Neutrophil (primary cell): Measurements from ENCODE around the gene ERCC5.

Experiments used
- H3K27ac ChIP-seq: fragments of 200-600 bp; sonication (generic); 2 replicates; pipeline ENCODE4 v1.5.1; 2016; ENCODE audit warnings: mild to moderate bottlenecking, moderate library complexity
- H3K27me3 ChIP-seq: fragments of 200-600 bp; sonication (generic); 2 replicates; pipeline ENCODE4 v1.6.0; 2016; ENCODE audit warnings: mild to moderate bottlenecking
- H3K36me3 ChIP-seq: fragments of 200-600 bp; sonication (generic); 2 replicates; pipeline ENCODE4 v1.5.1; 2017
- H3K4me1 ChIP-seq, 2 experiments: fragments of 200-600 bp in 1 of 2; sonication (generic) in 1 of 2; 1 replicate in 1 of 2; 2 replicates in 1 of 2; pipeline versions ENCODE4 v1.5.1 to v1.6.1; 2013 to 2016; ENCODE audit warnings: low read depth in 1 of 2, low read length in 1 of 2, mild to moderate bottlenecking in 1 of 2, moderate library complexity in 1 of 2; ENCODE audit not compliant: control insufficient read depth in 1 of 2, insufficient read depth in 1 of 2
- H3K4me3 ChIP-seq, 2 experiments: fragments of 200-600 bp in 1 of 2; sonication (generic) in 1 of 2; 1 replicate in 1 of 2; 2 replicates in 1 of 2; pipeline ENCODE4 v1.5.1; 2013 to 2016; ENCODE audit warnings: low read depth in 1 of 2, low read length in 1 of 2, mild to moderate bottlenecking in 1 of 2, moderate library complexity in 1 of 2
- H3K9me3 ChIP-seq: fragments of 200-600 bp; sonication (generic); 2 replicates; pipeline ENCODE4 v1.5.1; 2016
- TF ChIP-seq, protein P1 (sequence below): fragments of 200-600 bp; sonication (generic); IDR thresholded peaks from 2 replicates; pipeline ENCODE4 v1.5.1; 2016; ENCODE audit warnings: antibody characterized with exemption

ERCC5 gene

GRCh38 chr13:102815788-102816187 is 30.0 kb upstream of the ERCC5 start:
- Histone ChIP-seq H3K4me3 (no peak overlapping the region), H3K4me1 (no peaks in the 10 kb centered on the region), H3K36me3 (no peaks in the 10 kb centered on the region), H3K27me3 (no peaks in the 10 kb centered on the region), H3K27ac (no peak overlapping the region), H3K9me3 (no peaks in the 10 kb centered on the region)
- TF ChIP-seq, protein P1, sequence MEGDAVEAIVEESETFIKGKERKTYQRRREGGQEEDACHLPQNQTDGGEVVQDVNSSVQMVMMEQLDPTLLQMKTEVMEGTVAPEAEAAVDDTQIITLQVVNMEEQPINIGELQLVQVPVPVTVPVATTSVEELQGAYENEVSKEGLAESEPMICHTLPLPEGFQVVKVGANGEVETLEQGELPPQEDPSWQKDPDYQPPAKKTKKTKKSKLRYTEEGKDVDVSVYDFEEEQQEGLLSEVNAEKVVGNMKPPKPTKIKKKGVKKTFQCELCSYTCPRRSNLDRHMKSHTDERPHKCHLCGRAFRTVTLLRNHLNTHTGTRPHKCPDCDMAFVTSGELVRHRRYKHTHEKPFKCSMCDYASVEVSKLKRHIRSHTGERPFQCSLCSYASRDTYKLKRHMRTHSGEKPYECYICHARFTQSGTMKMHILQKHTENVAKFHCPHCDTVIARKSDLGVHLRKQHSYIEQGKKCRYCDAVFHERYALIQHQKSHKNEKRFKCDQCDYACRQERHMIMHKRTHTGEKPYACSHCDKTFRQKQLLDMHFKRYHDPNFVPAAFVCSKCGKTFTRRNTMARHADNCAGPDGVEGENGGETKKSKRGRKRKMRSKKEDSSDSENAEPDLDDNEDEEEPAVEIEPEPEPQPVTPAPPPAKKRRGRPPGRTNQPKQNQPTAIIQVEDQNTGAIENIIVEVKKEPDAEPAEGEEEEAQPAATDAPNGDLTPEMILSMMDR, result no peak

DNA sequence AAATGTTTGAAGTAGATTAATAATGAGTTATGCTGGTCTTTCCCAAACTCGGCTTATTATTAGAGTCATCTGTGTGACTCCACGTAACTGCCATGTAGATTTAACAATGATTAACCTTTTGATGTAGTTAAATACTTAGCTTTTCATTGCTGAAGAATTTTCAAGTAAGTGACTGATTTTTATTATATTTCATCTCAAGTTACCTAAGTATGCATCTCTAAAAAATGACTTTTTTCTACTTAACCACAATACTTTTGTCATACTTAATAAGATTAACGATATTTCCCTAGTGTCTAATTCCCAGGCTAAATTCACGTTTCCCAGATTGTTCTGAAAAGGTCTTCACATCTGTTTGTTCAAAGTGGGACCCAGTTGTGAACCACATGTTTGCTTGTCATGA is 29.1 kb upstream of the ERCC5 start:
- H3K4me1 ChIP-seq, result no peaks in the 10 kb centered on the region
- H3K4me3 ChIP-seq, result no peak overlapping the region
- no peak overlapping the region for H3K27ac ChIP-seq
- H3K27me3 ChIP-seq, result no peaks in the 10 kb centered on the region
- no peaks in the 10 kb centered on the region for H3K9me3 ChIP-seq
- TF ChIP-seq, protein P1, result no peak
- no peaks in the 10 kb centered on the region for H3K36me3 ChIP-seq

DNA sequence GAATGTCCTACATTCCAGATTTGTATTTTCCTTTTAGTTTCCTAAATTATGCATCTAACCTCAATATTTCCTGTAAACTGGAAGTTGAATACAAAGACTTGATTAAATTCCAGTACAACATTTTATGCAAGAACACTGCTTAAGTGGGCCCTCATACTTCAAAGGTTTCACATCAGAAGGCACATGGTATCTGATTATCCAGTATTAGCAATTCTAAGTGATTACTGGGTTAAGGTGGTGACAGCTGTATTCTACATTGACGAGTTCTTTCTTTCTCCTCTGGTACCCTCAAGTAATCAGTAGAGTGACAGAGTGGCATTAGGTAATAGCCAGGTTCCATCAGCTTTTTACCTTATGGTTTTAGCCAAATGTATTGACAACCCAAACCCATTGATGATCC is 28.6 kb upstream of the ERCC5 start:
- Histone ChIP-seq H3K36me3 (no peaks in the 10 kb centered on the region), H3K4me1 (no peaks in the 10 kb centered on the region), H3K4me3 (no peak overlapping the region), H3K27me3 (no peaks in the 10 kb centered on the region), H3K9me3 (no peaks in the 10 kb centered on the region), H3K27ac (no peak overlapping the region)
- TF ChIP-seq, protein P1, result no peak

- Histone ChIP-seq H3K27me3 (no peaks in the 10 kb centered on the region), H3K4me1 (no peaks in the 10 kb centered on the region), H3K27ac (no peak overlapping the region), H3K9me3 (no peaks in the 10 kb centered on the region), H3K36me3 (no peaks in the 10 kb centered on the region), H3K4me3 (no peak overlapping the region)
- TF ChIP-seq, protein P1, result no peak
Observed at GRCh38 chr13:102817907-102818306, 27.9 kb upstream of the ERCC5 start.

GRCh38 chr13:102825400-102825799 is 20.4 kb upstream of the ERCC5 start:
- no peaks in the 10 kb centered on the region for H3K36me3 ChIP-seq
- no peak overlapping the region for H3K4me3 ChIP-seq
- H3K9me3 ChIP-seq, result no peaks in the 10 kb centered on the region
- no peaks in the 10 kb centered on the region for H3K27me3 ChIP-seq
- H3K27ac ChIP-seq, result no peak overlapping the region
- TF ChIP-seq, protein P1, result no peak
- no peaks in the 10 kb centered on the region for H3K4me1 ChIP-seq
